Stimulated activated CD4-positive, alpha-beta T cell treated with anti-CD3 and anti-CD28 coated beads, Interleukin-2, amount 100 ng/mL, for 4 hours (primary cell): ENCODE measurements around the gene PKP4.

ENCODE experiments used
- DNase-seq: peaks from one replicate; pipeline ENCODE4 v3.0.0-alpha.2; 2020; ENCODE audit warnings: low read depth

The PKP4 gene

GRCh38 chr2:158718851-158719250 is 262.1 kb downstream of the PKP4 start:
- no peak for DNase-seq

- DNase-seq, result no peak
Observed at GRCh38 chr2:158719403-158719802, 262.7 kb downstream of the PKP4 start.

- DNase-seq, result no peak
Observed at GRCh38 chr2:158722266-158723105, 265.7 kb downstream of the PKP4 start.

- DNase-seq, result no peak
Observed at GRCh38 chr2:158723181-158723838, 266.6 kb downstream of the PKP4 start.

GRCh38 chr2:158723921-158724802 is 267.4 kb downstream of the PKP4 start:
- DNase-seq, result no peak

GRCh38 chr2:158724803-158725381 is 268.1 kb downstream of the PKP4 start:
- DNase-seq, result no peak

- no peak for DNase-seq
Observed at GRCh38 chr2:158725441-158725891, 268.7 kb downstream of the PKP4 start.

GRCh38 chr2:158726911-158727592 is 270.3 kb downstream of the PKP4 start:
- DNase-seq, result no peak

GRCh38 chr2:158728422-158728821 is 271.7 kb downstream of the PKP4 start:
- DNase-seq, result no peak

GRCh38 chr2:158729451-158729850 is 272.7 kb downstream of the PKP4 start:
- DNase-seq, result no peak

- DNase-seq, result no peak
Observed at GRCh38 chr2:158729873-158730620, 273.3 kb downstream of the PKP4 start.

- DNase-seq, result no peak
Observed at GRCh38 chr2:158730621-158731140, 273.9 kb downstream of the PKP4 start.

- DNase-seq, result no peak
Observed at GRCh38 chr2:158731386-158731785, 274.6 kb downstream of the PKP4 start.
